Measurements from ENCODE around the gene ATF7IP2.
"Not testable (repeated sequence)": the region's sequence is repeated elsewhere in the genome, so short reads cannot be mapped to it uniquely, and the experiment has no call there.

The ATF7IP2 gene

GRCh38 chr16:10376229-10376628 is 9.6 kb upstream of the ATF7IP2 start:
- no peak for DNase-seq

DNA sequence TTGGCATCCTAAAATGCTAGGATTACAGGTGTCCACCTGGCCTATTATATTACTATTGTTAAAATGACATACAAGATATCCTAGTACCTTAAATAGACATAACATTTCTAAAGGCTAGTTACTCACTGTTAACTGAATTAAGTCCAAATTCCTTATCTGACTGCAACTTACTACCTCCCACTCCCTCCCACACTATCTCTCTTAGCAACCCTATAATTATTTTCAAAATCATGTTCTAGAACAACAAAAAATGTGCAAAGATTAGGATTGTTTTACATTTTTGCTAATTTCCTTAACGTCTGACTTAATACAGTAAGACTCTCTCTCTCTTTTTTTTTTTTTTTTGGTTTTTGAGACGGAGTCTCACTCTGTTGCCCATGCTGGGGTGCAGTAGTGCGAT is 2.2 kb upstream of the ATF7IP2 start:
- no peak for DNase-seq

DNA sequence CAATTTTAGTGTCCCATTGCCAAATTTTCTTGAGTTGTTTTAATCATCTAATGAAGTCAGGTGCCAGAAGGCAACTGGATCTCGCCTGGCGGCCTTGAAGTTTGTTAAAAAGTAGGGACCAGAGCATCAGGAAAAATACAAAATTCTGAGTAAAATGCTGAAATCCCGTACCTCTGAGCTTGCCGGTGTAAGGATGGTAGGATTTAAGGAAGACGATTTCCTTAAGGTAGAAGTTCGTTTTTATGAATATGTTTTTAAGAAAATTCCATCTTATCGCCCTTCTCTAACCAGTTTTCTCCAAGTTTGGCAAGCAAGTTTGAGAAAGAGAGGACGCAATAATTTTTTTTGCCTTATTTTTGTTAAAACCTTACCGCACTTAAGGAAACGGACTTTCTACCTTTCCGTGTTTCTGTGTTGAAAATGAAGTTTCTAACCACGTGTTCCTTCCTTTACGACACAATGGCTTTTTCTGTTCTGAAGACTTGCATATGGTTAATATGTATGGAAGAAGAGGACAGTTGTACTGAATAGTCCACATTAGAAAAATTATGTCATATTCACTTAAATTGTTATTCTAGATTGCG is 748 bp downstream of the ATF7IP2 start:
- DNase-seq = no peak

GRCh38 chr16:10387188-10387617 is 1.3 kb downstream of the ATF7IP2 start:
- DNase-seq = no peak

DNA sequence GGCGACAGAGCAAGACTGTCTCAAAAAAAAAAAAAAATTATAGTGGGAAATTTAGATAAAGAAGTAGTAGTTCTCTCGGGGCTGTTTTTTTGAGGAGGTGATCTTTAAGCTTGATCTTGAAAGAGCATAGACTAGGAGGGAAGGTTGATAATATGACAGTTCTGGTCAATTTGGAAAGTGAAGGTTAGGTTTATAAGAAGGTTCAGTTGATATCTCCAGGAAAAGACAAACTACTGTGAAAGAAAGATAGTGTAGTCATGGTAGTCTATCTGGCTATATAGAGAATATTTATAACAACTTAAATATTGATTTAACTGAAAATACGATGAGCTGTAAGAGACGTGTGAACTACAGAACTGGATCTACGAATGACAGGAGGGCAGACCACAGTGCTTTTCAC is 3.1 kb downstream of the ATF7IP2 start:
- DNase-seq = no peak

- no peak for DNase-seq
Measured at GRCh38 chr16:10390330-10390729, 4.5 kb downstream of the ATF7IP2 start.

DNA sequence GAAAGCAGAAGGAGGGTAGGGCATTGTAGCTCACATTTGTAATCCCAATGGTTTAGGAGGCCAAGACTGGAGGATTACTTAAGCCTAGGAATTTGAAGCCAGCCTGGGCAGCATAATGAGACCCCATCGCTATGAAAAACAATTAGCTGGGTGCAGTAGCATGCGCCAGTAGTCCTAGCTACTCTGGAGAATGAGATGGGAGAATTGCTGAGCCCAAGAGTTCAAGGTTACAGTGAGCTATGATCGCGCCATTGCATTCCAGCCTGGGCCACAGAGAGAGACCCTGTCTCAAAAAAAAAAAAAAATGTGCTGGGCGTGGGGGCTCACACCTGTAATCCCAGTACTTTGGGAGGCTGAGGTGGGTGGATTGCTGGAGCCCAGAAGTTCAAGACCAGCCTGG is 5.0 kb downstream of the ATF7IP2 start:
- DNase-seq = no peak

- no peak for DNase-seq
Measured at GRCh38 chr16:10391339-10391738, 5.5 kb downstream of the ATF7IP2 start.

- DNase-seq = no peak
Measured at GRCh38 chr16:10402975-10403374, 17.1 kb downstream of the ATF7IP2 start.

DNA sequence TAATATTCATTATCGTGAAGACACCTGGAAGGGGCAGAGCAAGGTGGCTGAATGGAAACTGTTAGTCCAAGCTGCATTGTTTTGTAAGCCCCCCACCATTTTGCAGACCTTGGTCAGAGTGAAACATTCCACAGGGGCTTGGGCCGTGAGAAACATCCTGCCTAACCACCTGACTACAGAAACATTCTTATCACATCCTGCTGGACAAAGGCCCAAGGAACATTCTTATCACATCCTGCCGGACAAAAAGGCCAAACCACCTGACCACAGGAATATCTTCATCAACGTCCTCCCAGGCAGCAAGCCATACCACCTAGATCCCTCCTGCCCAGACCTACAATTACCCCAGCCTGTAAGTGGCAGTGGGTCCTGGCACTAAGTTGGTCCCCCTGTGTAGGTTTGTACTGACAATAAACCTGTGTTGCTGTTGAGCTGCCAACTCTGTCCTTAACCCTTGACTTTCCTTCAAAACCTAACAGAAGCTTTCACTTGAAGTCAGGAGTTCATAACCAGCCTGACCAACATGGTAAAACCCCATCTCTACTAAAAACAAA is 19.6 kb downstream of the ATF7IP2 start:
- DNase-seq = no peak

DNA sequence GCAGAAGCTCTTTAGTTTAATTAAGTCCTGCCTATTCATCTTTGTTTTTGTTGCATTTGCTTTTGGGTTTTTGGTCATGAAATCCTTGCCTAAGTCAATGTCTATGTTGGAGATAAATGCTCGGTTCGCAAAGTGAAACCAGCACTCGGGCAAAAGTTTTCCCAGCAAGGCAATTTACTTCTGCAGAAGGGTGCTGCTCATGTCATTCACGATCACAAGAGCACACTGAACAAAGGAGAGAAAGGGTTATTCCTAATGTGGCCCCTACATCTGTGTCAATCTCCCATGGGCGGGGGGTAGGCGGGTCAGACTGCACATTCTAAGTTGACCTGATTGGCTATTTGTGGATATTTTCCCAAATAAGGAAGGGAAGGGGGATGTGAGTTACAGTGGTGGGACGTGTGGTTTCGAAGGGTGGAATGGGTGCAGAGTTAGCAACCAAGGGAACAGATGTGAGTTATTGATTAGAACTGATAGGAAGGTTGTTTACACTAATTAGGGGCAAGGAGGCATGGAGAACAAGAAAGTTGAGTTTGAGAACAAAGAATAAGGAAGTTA is 23.0 kb downstream of the ATF7IP2 start:
- no peak for DNase-seq

- DNase-seq = not testable (repeated sequence)
Measured at GRCh38 chr16:10409713-10410112, 23.9 kb downstream of the ATF7IP2 start.

- DNase-seq = no peak
Measured at GRCh38 chr16:10410469-10410868, 24.6 kb downstream of the ATF7IP2 start.

- no peak for DNase-seq
Measured at GRCh38 chr16:10412935-10413601, 27.2 kb downstream of the ATF7IP2 start.

DNA sequence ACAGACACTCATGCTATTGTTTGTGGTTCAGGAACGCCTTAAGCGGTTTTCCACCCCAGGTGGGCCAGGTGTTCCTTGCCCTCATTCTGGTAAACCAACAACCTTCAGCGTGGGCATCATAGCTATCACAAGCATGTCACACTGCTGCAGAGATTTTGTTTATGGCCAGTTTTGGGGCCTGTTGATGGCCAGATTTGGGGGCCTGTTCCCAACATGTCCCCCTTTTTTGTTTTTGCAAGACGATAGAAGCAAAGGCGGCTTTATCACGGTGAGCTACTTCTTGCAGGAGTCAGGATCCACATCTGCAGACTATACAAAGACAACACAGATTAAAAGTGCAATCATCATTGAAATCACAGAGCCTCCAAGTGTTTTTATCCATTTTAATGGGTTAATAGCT is 32.3 kb downstream of the ATF7IP2 start:
- DNase-seq = not testable (repeated sequence)

DNA sequence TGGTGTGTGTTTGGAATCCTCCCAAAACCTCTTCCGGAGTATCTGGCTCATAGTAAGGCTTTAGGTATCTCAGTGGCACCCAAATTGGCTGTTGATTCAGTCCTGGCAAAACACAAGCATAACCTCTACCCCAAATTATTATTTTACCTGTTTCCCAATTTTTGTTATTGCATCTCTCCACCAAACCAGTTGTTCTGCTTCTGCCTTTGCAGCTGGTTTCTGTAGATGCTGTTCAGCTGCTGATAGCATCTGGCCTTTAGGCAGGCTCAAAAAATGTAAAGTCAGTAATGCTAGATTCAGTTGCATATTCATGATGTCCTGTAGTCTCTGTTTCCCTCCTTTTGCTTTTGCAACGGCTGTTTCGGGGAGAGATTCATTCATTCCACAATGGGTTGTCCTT is 33.8 kb downstream of the ATF7IP2 start:
- DNase-seq = no peak

GRCh38 chr16:10421596-10421995 is 35.7 kb downstream of the ATF7IP2 start:
- DNase-seq = no peak

DNA sequence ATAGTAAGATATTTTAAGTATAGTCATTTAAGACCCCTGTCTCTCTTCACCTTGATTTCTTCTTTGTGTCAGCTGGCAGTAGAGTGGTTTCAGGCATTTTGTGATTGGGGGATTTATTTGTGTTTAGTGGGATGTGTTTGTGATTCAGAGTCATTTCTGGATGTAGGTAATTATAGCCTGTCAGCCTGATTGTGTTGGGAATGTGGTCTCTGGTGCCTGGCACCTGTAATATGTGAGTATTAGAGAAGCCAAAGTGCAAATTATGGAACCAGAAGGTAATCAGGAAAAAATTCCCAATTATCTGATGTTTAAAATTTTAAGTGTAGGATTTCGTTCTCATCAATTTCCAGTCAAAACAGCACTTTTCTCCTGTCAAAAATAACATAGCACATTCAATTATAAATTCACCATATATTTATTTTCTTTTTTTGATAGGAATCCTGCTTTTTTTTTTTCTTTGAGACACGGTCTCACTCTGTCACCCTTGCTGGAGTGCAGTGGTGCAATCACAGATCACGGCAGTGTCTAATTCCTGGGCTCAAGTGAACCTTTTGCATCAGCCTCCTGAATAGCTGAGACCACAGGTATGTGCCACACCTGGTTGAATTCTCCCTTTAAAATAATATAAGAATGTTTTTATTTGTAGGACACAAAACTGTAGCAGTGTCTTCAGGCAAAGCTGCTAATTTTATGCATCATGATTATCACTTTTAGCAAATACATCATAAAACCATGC is 42.7 kb downstream of the ATF7IP2 start:
- DNase-seq = no peak

DNA sequence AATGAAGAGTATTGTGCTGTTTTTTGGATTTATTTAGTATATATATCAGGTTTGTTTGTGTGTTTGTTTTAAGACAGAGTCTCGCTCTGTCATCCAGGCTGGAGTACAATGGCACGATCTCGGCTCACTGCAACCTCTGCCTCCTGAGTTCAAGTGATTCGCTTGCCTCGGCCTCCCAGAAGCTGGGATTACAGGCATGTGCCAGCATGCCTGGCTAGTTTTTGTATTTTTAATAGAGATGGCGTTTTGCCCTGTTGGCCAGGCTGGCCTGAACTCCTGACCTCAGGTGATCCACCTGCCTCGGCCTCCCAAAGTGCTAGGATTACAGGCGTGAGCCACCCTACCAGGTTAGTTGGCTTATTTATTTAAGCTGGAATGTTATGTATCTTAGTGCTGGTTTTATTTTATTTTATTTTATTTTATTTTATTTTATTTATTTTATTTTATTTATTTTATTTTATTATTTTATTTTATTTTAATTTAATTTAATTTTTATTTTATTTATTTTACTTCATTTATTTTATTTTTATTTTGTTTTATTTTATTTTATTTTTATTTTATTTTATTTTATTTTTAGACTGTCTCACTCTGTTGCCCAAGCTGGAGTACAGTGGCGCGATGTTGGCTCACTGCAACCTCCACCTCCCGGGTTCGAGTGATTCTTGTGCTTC is 43.6 kb downstream of the ATF7IP2 start:
- DNase-seq = not testable (repeated sequence)

GRCh38 chr16:10441726-10442125 is 55.9 kb downstream of the ATF7IP2 start:
- DNase-seq = no peak

DNA sequence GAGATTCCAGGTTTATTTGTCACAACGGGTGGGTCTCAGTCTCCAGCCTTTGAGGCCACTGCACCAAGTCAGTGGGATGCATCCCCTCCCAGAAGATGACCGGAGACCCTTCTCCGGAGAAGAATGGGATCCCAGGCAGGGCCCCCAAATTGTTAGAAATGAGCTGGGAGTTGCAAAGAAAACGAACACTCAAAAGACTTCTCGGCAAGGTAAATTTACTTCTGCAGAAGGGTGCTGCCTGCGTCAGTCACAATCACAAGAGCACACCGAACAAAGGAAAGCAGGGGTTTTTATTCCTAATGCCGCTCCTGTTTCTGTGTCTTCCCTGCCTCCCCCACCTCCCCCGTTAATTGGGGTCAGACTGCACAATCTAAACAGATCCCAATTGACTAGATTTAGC is 61.4 kb downstream of the ATF7IP2 start:
- DNase-seq = no peak

DNA sequence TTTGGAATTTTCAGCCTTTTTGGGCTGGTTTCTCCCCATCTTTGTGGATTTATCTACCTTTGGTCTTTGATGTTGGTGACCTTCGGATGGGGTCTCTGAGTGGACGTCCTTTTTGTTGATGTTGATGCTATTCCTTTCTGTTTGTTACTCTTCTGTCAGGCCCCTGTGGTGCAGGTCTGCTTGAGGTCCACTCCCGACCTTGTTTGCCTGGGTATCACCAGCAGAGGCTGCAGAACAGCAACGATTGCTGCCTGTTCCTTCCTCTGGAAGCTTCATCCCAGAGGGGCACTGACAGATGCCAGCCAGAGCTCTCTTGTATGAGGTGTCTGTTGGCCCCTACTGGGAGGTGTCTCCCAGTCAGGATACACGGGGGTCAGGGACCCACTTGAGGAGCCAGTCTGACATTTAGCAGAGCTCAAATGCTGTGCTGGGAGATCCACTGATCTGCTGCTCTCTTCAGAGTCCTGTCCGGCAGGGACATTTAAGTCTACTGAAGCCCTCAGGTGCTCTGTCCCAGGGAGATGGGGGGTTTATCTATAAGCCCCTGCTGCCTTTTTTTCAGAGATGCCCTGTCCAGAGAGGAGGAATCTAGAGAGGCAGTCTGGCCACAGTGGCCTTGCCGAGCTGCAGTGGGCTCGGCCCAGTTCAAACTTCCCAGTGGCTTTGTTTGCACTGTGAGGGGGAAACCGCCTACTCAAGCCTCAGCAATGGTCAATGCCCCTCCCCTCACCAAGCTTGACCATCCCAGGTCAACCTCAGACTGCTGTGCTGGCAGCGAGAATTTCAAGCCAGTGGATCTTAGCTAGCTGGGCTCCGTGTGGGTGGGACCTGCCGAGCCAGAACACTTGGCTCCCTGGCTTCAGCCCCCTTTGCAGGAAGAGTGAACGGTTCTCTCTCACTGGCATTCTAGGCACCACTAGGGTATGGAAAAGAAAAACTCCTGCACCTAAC is 66.6 kb downstream of the ATF7IP2 start:
- not testable (repeated sequence) for DNase-seq
